Measurements from ENCODE around the gene CRIM1.
"Not testable (repeated sequence)": the region's sequence is repeated elsewhere in the genome, so short reads cannot be mapped to it uniquely, and the experiment has no call there.

Gene CRIM1

GRCh38 chr2:36355151-36355889 is at the start of gene CRIM1:
CRIM1 (plus strand) TSS chr2:36355778; CDS start chr2:36356293, 515 bp downstream.
- DNase-seq (ENCODE audit: insufficient read length, low spot score) = peak; percentile 80
- FAIRE-seq = peak; percentile 9

- no peak for FAIRE-seq
- no peak for DNase-seq (ENCODE audit: insufficient read length, low spot score)
These were observed 48.1 kb upstream of the CRIM1 start for GRCh38 chr2:36307441-36307840.

GRCh38 chr2:36310444-36310843 is 45.1 kb upstream of the CRIM1 start:
- FAIRE-seq; DNase-seq (ENCODE audit: insufficient read length, low spot score): not testable (repeated sequence)

- peak; percentile 38 for FAIRE-seq
- DNase-seq (ENCODE audit: insufficient read length, low spot score) = no peak
These were observed 37.0 kb upstream of the CRIM1 start for GRCh38 chr2:36318547-36318946.

- FAIRE-seq (peak; percentile 33), DNase-seq (ENCODE audit: insufficient read length, low spot score) (peak; percentile 34)
These were observed 33.5 kb upstream of the CRIM1 start for GRCh38 chr2:36322108-36322507.

GRCh38 chr2:36326286-36326685 is 29.3 kb upstream of the CRIM1 start:
- FAIRE-seq (peak; percentile 51), DNase-seq (ENCODE audit: insufficient read length, low spot score) (no peak)

- DNase-seq (ENCODE audit: insufficient read length, low spot score) = no peak
- no peak for FAIRE-seq
These were observed 26.3 kb upstream of the CRIM1 start for GRCh38 chr2:36329251-36329650.

- FAIRE-seq (peak; percentile 81), DNase-seq (ENCODE audit: insufficient read length, low spot score) (peak; percentile 49)
These were observed 25.7 kb upstream of the CRIM1 start for GRCh38 chr2:36329746-36330472.

GRCh38 chr2:36330473-36331395 is 24.8 kb upstream of the CRIM1 start:
- FAIRE-seq (peak; percentile 23), DNase-seq (ENCODE audit: insufficient read length, low spot score) (no peak)

- FAIRE-seq = no peak
- DNase-seq (ENCODE audit: insufficient read length, low spot score) = no peak
These were observed 22.1 kb upstream of the CRIM1 start for GRCh38 chr2:36333350-36334012.

GRCh38 chr2:36335597-36335996 is 20.0 kb upstream of the CRIM1 start:
- peak; percentile 33 for FAIRE-seq
- DNase-seq (ENCODE audit: insufficient read length, low spot score) = no peak

- DNase-seq (ENCODE audit: insufficient read length, low spot score) (no peak), FAIRE-seq (no peak)
These were observed 19.3 kb upstream of the CRIM1 start for GRCh38 chr2:36336321-36336720.

GRCh38 chr2:36337354-36337753 is 18.2 kb upstream of the CRIM1 start:
- no peak for FAIRE-seq

GRCh38 chr2:36338124-36338826 is 17.3 kb upstream of the CRIM1 start:
- FAIRE-seq (no peak), DNase-seq (ENCODE audit: insufficient read length, low spot score) (no peak)

More at GRCh38 chr2:36337354-36337753, 18.2 kb upstream of the CRIM1 start:
- no peak for DNase-seq (ENCODE audit: insufficient read length, low spot score)

- peak; percentile 31 for FAIRE-seq
- peak; percentile 73 for DNase-seq (ENCODE audit: insufficient read length, low spot score)
These were observed 16.8 kb upstream of the CRIM1 start for GRCh38 chr2:36338827-36339145.

- FAIRE-seq (peak; percentile 93), DNase-seq (ENCODE audit: insufficient read length, low spot score) (no peak)
These were observed 15.9 kb upstream of the CRIM1 start for GRCh38 chr2:36339607-36340218.

GRCh38 chr2:36343606-36344005 is 12.0 kb upstream of the CRIM1 start:
- FAIRE-seq (no peak), DNase-seq (ENCODE audit: insufficient read length, low spot score) (no peak)

- DNase-seq (ENCODE audit: insufficient read length, low spot score) = no peak
- FAIRE-seq = no peak
These were observed 6.9 kb upstream of the CRIM1 start for GRCh38 chr2:36348721-36349120.

- no peak for DNase-seq (ENCODE audit: insufficient read length, low spot score)
- FAIRE-seq = no peak
These were observed 4.3 kb upstream of the CRIM1 start for GRCh38 chr2:36351291-36351690.
